ENCODE results near the gene PRR9.

- TF ChIP-seq CTCF (conservative IDR thresholded peaks at IDR 0.05; ENCODE audit: low read depth, low read length): no peak
- no peak for TF ChIP-seq EZH2 (IDR thresholded peaks at IDR 0.05; ENCODE audit: low read length, unreplicated experiment)
- no peak for TF ChIP-seq EZH2phosphoT487 (IDR thresholded peaks at IDR 0.05; ENCODE audit: borderline replicate concordance, low read length)
Observed at GRCh38 chr1:153251087-153251486, 33.7 kb downstream of the PRR9 start.

All from PC-3 (cell line).